Epithelial cell of proximal tubule (primary cell): ENCODE results near the gene OR13H1. TPM values are rescaled to one million over a fixed set of nuclear protein-coding genes. Genes with fewer than 3 reads are reported as not detected.

ENCODE experiments used
- DNase-seq: peaks from one replicate; pipeline ENCODE4 v3.0.0-alpha.2; 2011; ENCODE audit warnings: low read depth
- H3K4me3 ChIP-seq: 2 replicates; pipeline ENCODE4 v1.5.1; 2011; ENCODE audit warnings: low read depth, mild to moderate bottlenecking, low read length
- CTCF ChIP-seq: conservative IDR thresholded peaks from 2 replicates; pipeline ENCODE4 v1.5.1; 2012; ENCODE audit warnings: low read depth, mild to moderate bottlenecking, low read length
- total RNA-seq: library from RNA; depleted of rRNA; stranded (reverse); fragments of >200 nt; gene quantifications from 2 replicates; pipeline ENCODE4 v1.2.3, GENCODE V29; 2015

Gene OR13H1
- total RNA-seq, 1 donor from 2014 or later = not detected

DNA sequence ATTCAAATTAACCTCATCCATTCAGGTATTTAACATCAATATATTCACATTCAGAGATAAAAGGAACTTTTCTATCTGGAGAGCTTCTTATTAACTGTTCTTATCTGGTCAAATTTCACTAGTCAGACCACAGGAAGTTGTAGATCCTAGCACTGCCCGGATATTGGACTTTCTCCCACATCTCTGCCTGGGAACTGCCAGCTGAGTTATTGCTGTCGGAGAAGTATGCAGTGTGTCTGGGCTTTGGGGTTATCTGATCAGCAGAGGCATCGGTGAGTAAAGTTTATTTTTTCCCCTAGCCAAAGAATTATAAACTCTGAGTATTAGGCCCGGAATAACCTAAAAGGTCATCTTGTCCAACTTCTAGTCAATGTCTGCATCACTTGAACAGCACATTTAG lies 45.1 kb downstream of the OR13H1 start:
- no peak for DNase-seq
- no peak for TF ChIP-seq CTCF
- H3K4me3 ChIP-seq = no peak overlapping the region
